CD4-positive, alpha-beta T cell treated with Interleukin-6 at 100 ng/mL for 8 hours (primary cell): ENCODE measurements around the gene PPP1R3E.
"Not testable (repeated sequence)": the region's sequence is repeated elsewhere in the genome, so short reads cannot be mapped to it uniquely, and the experiment has no call there.

Experiments
- DNase-seq: peaks from one replicate; pipeline ENCODE4 v3.0.0-alpha.2; 2020; ENCODE audit warnings: mixed read lengths, low spot score

The PPP1R3E gene

GRCh38 chr14:23297611-23298277, 4.9 kb downstream of the PPP1R3E start:
- DNase-seq: no peak

GRCh38 chr14:23297096-23297495, 5.6 kb downstream of the PPP1R3E start:
- no peak for DNase-seq

- no peak for DNase-seq
These were observed 6.5 kb downstream of the PPP1R3E start for GRCh38 chr14:23296012-23296777.

GRCh38 chr14:23294734-23295561, 7.7 kb downstream of the PPP1R3E start:
- DNase-seq: peak; percentile 62

- DNase-seq: no peak
These were observed 15.7 kb downstream of the PPP1R3E start for GRCh38 chr14:23286902-23287479.

- DNase-seq: peak; percentile 96
These were observed 16.4 kb downstream of the PPP1R3E start, which contains the start of gene HOMEZ for GRCh38 chr14:23286020-23286901. HOMEZ (minus strand) TSS chr14:23286132; CDS start chr14:23285952, 180 bp downstream.

GRCh38 chr14:23285530-23286019, 17.1 kb downstream of the PPP1R3E start:
- DNase-seq: no peak

- DNase-seq: no peak
These were observed 17.8 kb downstream of the PPP1R3E start for GRCh38 chr14:23284654-23285529.

- DNase-seq: no peak
These were observed 21.4 kb downstream of the PPP1R3E start for GRCh38 chr14:23281247-23281646.

GRCh38 chr14:23277928-23278327, 24.7 kb downstream of the PPP1R3E start:
- DNase-seq: not testable (repeated sequence)

GRCh38 chr14:23277189-23277588, 25.5 kb downstream of the PPP1R3E start:
- DNase-seq: no peak

- no peak for DNase-seq
These were observed 27.2 kb downstream of the PPP1R3E start for GRCh38 chr14:23275412-23275811.

GRCh38 chr14:23269193-23269592, 33.5 kb downstream of the PPP1R3E start:
- DNase-seq: no peak

- DNase-seq: not testable (repeated sequence)
These were observed 41.8 kb downstream of the PPP1R3E start for GRCh38 chr14:23260849-23261248.

GRCh38 chr14:23259426-23259825, 43.2 kb downstream of the PPP1R3E start:
- no peak for DNase-seq

GRCh38 chr14:23258256-23258655, 44.4 kb downstream of the PPP1R3E start:
- DNase-seq: no peak

GRCh38 chr14:23252420-23253333, 50.0 kb downstream of the PPP1R3E start:
- DNase-seq: no peak

GRCh38 chr14:23252006-23252405, 50.7 kb downstream of the PPP1R3E start:
- DNase-seq: no peak

- DNase-seq: no peak
These were observed 52.8 kb downstream of the PPP1R3E start for GRCh38 chr14:23249824-23250223.
